ENCODE results near the gene ANKRD49. TPM values are rescaled to one million over a fixed set of nuclear protein-coding genes. Genes with fewer than 3 reads are reported as not detected.
A peak's percentile ranks its signal among the peaks of the same experiment; 100 is the strongest.

The ANKRD49 gene
- total RNA-seq, 1 donor from 2014 or later, result 18.9 TPM

GRCh38 chr11:94472916-94473799 lies 20.6 kb upstream of the ANKRD49 start:
- no peak overlapping the region for H3K27ac ChIP-seq
- peaks cover 3% of the 10 kb centered on the region for H3K36me3 Mint-ChIP-seq
- H3K9ac ChIP-seq, result no peak overlapping the region
- peaks cover 9% of the 10 kb centered on the region for H3F3A ChIP-seq (ENCODE audit: low read depth)
- H4K20me1 ChIP-seq (ENCODE audit: low read depth), result no peaks in the 10 kb centered on the region
- peaks cover 5% of the 10 kb centered on the region for H3K36me3 ChIP-seq
- H3K4me1 ChIP-seq, result no peaks in the 10 kb centered on the region
- H3K4me3 ChIP-seq, result no peak overlapping the region
- no peak overlapping the region for H3K4me2 ChIP-seq
- TF ChIP-seq EZH2phosphoT487 (IDR thresholded peaks at IDR 0.05) (no peak), CTCF (IDR thresholded peaks at IDR 0.05) (no peak), EZH2 (IDR thresholded peaks at IDR 0.05) (no peak)
- DNase-seq (ENCODE audit: low spot score), result no peak
- H3K79me2 ChIP-seq (ENCODE audit: low read depth), result no peaks in the 10 kb centered on the region
- H3K27ac Mint-ChIP-seq, result no peak overlapping the region
- H3K27me3 Mint-ChIP-seq (ENCODE audit: insufficient read depth, low read depth), result no peaks in the 10 kb centered on the region
- no peaks in the 10 kb centered on the region for H3K27me3 ChIP-seq
- no peaks in the 10 kb centered on the region for H3K9me3 ChIP-seq (ENCODE audit: low read depth)
- H2AFZ ChIP-seq (replicated peaks), result no peak overlapping the region
- no peak overlapping the region for H3K4me3 Mint-ChIP-seq
- no peaks in the 10 kb centered on the region for H3K4me1 Mint-ChIP-seq
- H3K9me3 Mint-ChIP-seq, result no peaks in the 10 kb centered on the region

GRCh38 chr11:94477624-94478023 lies 16.2 kb upstream of the ANKRD49 start:
- H3K4me1 Mint-ChIP-seq, result no peaks in the 10 kb centered on the region
- Histone ChIP-seq H3F3A (ENCODE audit: low read depth) (peaks cover 11% of the 10 kb centered on the region), H3K36me3 (peaks cover 5% of the 10 kb centered on the region), H3K27ac (no peak overlapping the region), H2AFZ (replicated peaks) (no peak overlapping the region), H3K9me3 (ENCODE audit: low read depth) (no peaks in the 10 kb centered on the region), H3K9ac (no peak overlapping the region), H3K79me2 (ENCODE audit: low read depth) (no peaks in the 10 kb centered on the region), H3K27me3 (no peaks in the 10 kb centered on the region), H3K4me1 (no peaks in the 10 kb centered on the region), H3K4me3 (no peak overlapping the region), H4K20me1 (ENCODE audit: low read depth) (no peaks in the 10 kb centered on the region), H3K4me2 (no peak overlapping the region)
- peak; percentile 15 for DNase-seq (ENCODE audit: low spot score)
- no peaks in the 10 kb centered on the region for H3K27me3 Mint-ChIP-seq (ENCODE audit: insufficient read depth, low read depth)
- peaks cover 6% of the 10 kb centered on the region for H3K36me3 Mint-ChIP-seq
- no peak overlapping the region for H3K27ac Mint-ChIP-seq
- H3K4me3 Mint-ChIP-seq, result no peak overlapping the region
- no peaks in the 10 kb centered on the region for H3K9me3 Mint-ChIP-seq
- no peak for TF ChIP-seq EZH2phosphoT487 (IDR thresholded peaks at IDR 0.05)
- no peak for TF ChIP-seq EZH2 (IDR thresholded peaks at IDR 0.05)
- TF ChIP-seq CTCF (IDR thresholded peaks at IDR 0.05), result no peak

GRCh38 chr11:94481342-94481741 lies 12.4 kb upstream of the ANKRD49 start:
- H3K27me3 Mint-ChIP-seq (ENCODE audit: insufficient read depth, low read depth), result no peaks in the 10 kb centered on the region
- Histone ChIP-seq H3F3A (ENCODE audit: low read depth) (peaks cover 11% of the 10 kb centered on the region), H3K4me3 (no peak overlapping the region), H3K79me2 (ENCODE audit: low read depth) (no peaks in the 10 kb centered on the region), H3K27me3 (no peaks in the 10 kb centered on the region), H3K4me1 (no peaks in the 10 kb centered on the region), H3K4me2 (no peak overlapping the region), H3K27ac (no peak overlapping the region), H2AFZ (replicated peaks) (no peak overlapping the region), H3K9ac (no peak overlapping the region), H3K9me3 (ENCODE audit: low read depth) (no peaks in the 10 kb centered on the region), H3K36me3 (peaks cover 8% of the 10 kb centered on the region), H4K20me1 (ENCODE audit: low read depth) (no peaks in the 10 kb centered on the region)
- TF ChIP-seq CTCF (IDR thresholded peaks at IDR 0.05) (no peak), EZH2phosphoT487 (IDR thresholded peaks at IDR 0.05) (no peak), EZH2 (IDR thresholded peaks at IDR 0.05) (no peak)
- H3K4me3 Mint-ChIP-seq, result no peak overlapping the region
- H3K4me1 Mint-ChIP-seq, result no peaks in the 10 kb centered on the region
- H3K27ac Mint-ChIP-seq, result no peak overlapping the region
- no peak for DNase-seq (ENCODE audit: low spot score)
- H3K9me3 Mint-ChIP-seq, result no peaks in the 10 kb centered on the region
- H3K36me3 Mint-ChIP-seq, result peaks cover 12% of the 10 kb centered on the region
